ENCODE measurements around the gene RYR1.

The RYR1 gene

GRCh38 chr19:38544569-38545315 lies 111.3 kb downstream of the RYR1 start:
- TF ChIP-seq CTCF (IDR thresholded peaks at IDR 0.05; ENCODE audit: low read depth, low read length) (no peak), EZH2phosphoT487 (IDR thresholded peaks at IDR 0.05; ENCODE audit: low read depth) (no peak)
- H3K4me3 ChIP-seq (ENCODE audit: low read length) = peak overlapping the region; percentile 74
- H4K20me1 ChIP-seq (ENCODE audit: insufficient read depth, low read length) = no peaks in the 10 kb centered on the region
- peak overlapping the region; percentile 50 for H3K9ac ChIP-seq (ENCODE audit: low read length)
- H3K9me3 ChIP-seq (ENCODE audit: insufficient read depth, low read length) = no peaks in the 10 kb centered on the region
- H3K27ac ChIP-seq (ENCODE audit: low read length) = peak overlapping the region; percentile 28; the same call in 1 of the 2 replicates
- peak overlapping the region; percentile 86 for H3K4me2 ChIP-seq (ENCODE audit: low read length)
- peaks cover 33% of the 10 kb centered on the region for H3K4me1 ChIP-seq (ENCODE audit: low read length)
- no peaks in the 10 kb centered on the region for H3K36me3 ChIP-seq (replicated peaks; ENCODE audit: low read depth, low read length)
- peaks cover 6% of the 10 kb centered on the region; the same call in 1 of the 2 replicates for H3K27me3 ChIP-seq (ENCODE audit: low read depth, low read length)
- no peaks in the 10 kb centered on the region for H3K79me2 ChIP-seq (ENCODE audit: low read length)
- peak overlapping the region; percentile 76 for H2AFZ ChIP-seq (ENCODE audit: low read depth, low read length)

- Histone ChIP-seq H2AFZ (ENCODE audit: low read depth, low read length) (no peak overlapping the region), H3K27ac (ENCODE audit: low read length) (no peak overlapping the region), H3K79me2 (ENCODE audit: low read length) (no peaks in the 10 kb centered on the region)
These were observed 112.1 kb downstream of the RYR1 start for GRCh38 chr19:38545596-38545995.

DNA sequence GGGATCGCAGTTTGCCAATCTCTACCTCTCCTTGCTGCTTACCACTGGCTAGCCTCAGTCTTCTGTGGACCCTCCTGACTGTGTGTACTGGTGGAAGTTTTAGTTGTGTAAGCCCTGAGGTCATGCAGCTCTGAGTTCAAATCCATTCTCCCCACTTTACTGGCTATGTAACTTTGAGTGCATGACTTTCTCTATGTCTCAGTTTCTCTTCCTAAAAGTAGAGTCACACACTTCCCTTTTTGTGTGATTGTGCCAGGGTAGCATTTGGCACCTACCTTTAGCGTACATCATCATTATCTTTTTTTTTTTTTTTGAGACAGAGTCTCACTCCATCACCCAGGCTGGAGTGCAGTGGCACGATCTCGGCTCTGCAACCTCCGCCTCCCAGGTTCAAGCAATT lies 113.9 kb downstream of the RYR1 start:
- H3K9ac ChIP-seq (ENCODE audit: low read length) = peak overlapping the region; percentile 15; the same call in 1 of the 2 replicates
- H2AFZ ChIP-seq (ENCODE audit: low read depth, low read length) = no peak overlapping the region
- peaks cover 38% of the 10 kb centered on the region for H3K4me1 ChIP-seq (ENCODE audit: low read length)
- no peaks in the 10 kb centered on the region for H3K79me2 ChIP-seq (ENCODE audit: low read length)
- no peaks in the 10 kb centered on the region for H3K36me3 ChIP-seq (replicated peaks; ENCODE audit: low read depth, low read length)
- H3K9me3 ChIP-seq (ENCODE audit: insufficient read depth, low read length) = no peaks in the 10 kb centered on the region
- TF ChIP-seq EZH2phosphoT487 (IDR thresholded peaks at IDR 0.05; ENCODE audit: low read depth) (no peak), CTCF (IDR thresholded peaks at IDR 0.05; ENCODE audit: low read depth, low read length) (no peak)
- peak overlapping the region; percentile 26 for H3K27ac ChIP-seq (ENCODE audit: low read length)
- peaks cover 26% of the 10 kb centered on the region for H3K27me3 ChIP-seq (ENCODE audit: low read depth, low read length)
- peak overlapping the region; percentile 35 for H3K4me3 ChIP-seq (ENCODE audit: low read length)
- peak overlapping the region; percentile 57 for H3K4me2 ChIP-seq (ENCODE audit: low read length)
- H4K20me1 ChIP-seq (ENCODE audit: insufficient read depth, low read length) = no peaks in the 10 kb centered on the region

More at GRCh38 chr19:38545596-38545995, 112.1 kb downstream of the RYR1 start:
- H3K4me1 ChIP-seq (ENCODE audit: low read length) = peaks cover 33% of the 10 kb centered on the region
- H3K9me3 ChIP-seq (ENCODE audit: insufficient read depth, low read length) = no peaks in the 10 kb centered on the region
- H3K4me2 ChIP-seq (ENCODE audit: low read length) = no peak overlapping the region
- H3K9ac ChIP-seq (ENCODE audit: low read length) = no peak overlapping the region
- no peak for TF ChIP-seq EZH2phosphoT487 (IDR thresholded peaks at IDR 0.05; ENCODE audit: low read depth)
- TF ChIP-seq CTCF (IDR thresholded peaks at IDR 0.05; ENCODE audit: low read depth, low read length) = no peak
- peaks cover 13% of the 10 kb centered on the region for H3K27me3 ChIP-seq (ENCODE audit: low read depth, low read length)
- no peak overlapping the region for H3K4me3 ChIP-seq (ENCODE audit: low read length)
- no peaks in the 10 kb centered on the region for H4K20me1 ChIP-seq (ENCODE audit: insufficient read depth, low read length)
- H3K36me3 ChIP-seq (replicated peaks; ENCODE audit: low read depth, low read length) = no peaks in the 10 kb centered on the region

- Histone ChIP-seq H3K4me2 (ENCODE audit: low read length) (no peak overlapping the region), H4K20me1 (ENCODE audit: insufficient read depth, low read length) (no peaks in the 10 kb centered on the region), H3K4me3 (ENCODE audit: low read length) (no peak overlapping the region), H3K27ac (ENCODE audit: low read length) (no peak overlapping the region), H3K4me1 (ENCODE audit: low read length) (peaks cover 32% of the 10 kb centered on the region), H3K79me2 (ENCODE audit: low read length) (no peaks in the 10 kb centered on the region), H3K27me3 (ENCODE audit: low read depth, low read length) (peaks cover 28% of the 10 kb centered on the region), H3K36me3 (replicated peaks; ENCODE audit: low read depth, low read length) (no peaks in the 10 kb centered on the region), H3K9me3 (ENCODE audit: insufficient read depth, low read length) (no peaks in the 10 kb centered on the region), H2AFZ (ENCODE audit: low read depth, low read length) (no peak overlapping the region), H3K9ac (ENCODE audit: low read length) (no peak overlapping the region)
- TF ChIP-seq CTCF (IDR thresholded peaks at IDR 0.05; ENCODE audit: low read depth, low read length) (no peak), EZH2phosphoT487 (IDR thresholded peaks at IDR 0.05; ENCODE audit: low read depth) (no peak)
These were observed 115.6 kb downstream of the RYR1 start for GRCh38 chr19:38549061-38549460.

Measured in OCI-LY3 (cell line).